ENCODE results near the gene NAPA.

NAPA gene

DNA sequence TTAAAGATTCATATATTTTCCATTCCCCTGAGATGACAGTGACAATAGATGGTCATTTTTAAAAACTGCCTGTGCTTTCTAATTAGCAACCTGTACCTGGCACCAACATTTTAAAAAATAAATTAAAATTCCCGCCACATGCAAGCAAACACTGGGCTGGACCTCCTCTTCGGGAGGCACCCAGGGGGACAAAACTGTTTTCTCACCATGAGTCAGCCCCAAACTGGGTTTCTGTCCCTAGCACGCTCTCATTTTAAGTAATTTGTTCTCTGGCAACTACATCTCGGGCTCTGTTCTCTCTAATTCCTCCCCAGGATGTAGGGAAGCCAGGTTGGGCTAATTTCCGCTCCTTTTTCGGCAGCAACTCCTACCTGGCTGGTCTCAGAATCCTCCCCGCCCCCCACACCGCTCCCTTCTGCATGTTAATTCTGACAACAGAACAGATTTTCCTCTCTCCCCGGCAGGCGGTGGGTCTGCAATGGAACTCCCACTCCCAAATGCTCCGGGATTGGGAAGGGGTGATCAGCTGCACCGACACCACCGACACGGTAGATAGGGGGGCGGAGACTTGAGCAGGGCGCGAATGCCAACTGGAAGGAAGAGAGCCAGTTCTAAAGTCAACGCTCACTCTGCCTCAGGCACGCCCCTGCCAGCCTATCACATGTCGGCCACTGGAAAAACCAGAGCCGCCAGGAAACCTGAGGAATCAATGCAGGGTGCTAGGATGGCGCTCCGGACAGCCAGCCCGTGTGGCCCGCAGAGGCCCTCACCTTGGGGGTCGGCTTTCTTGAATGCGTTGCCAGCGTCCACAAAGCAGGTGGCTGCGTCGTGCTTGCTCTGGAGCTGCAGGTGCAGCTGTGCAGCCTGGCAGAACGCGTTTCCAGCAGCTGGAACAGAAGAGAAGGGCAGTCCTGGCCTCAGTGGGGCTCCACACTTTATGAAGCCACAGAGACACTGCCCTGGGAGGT lies 14.7 kb downstream of the NAPA start:
- no peak for DNase-seq (ENCODE audit: low read depth)

DNA sequence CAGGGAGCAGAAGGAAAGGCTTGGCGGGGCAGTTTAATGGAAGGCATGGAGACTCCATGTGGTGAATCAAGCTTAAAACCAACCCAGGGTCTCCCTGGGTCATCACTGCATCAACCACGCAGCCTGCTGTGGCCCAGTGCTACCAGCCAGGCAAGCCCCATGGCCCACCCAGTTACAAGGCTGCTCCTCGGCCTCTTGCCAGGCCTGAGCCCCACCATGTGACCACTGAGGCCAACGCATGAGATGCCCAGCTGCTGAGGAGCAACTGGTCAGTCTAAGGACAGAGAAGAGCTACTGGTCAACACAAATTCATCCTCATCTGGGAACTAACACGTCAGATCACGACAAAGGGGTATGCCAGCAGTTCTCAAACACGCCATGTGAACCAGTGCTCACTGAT lies 15.5 kb downstream of the NAPA start:
- no peak for DNase-seq (ENCODE audit: low read depth)

DNA sequence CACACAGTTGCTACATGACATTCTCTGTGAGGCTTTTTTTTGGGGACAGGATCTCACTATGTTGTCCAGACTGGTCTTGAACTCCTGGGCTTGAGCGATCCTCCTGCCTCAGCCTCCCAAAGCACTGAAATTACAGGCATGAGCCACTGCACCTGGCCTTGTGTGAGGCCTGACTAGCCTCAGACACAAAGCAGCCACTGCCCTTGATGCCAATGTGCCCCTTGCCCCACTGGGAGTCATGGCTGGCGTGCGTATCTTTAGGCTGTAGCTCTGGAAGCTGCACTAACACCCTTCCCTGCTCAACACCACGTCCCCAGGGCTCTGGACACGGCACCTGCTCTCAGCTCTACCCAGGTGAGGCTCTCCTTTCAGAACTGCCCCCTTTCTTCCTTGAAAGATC lies 16.3 kb downstream of the NAPA start:
- no peak for DNase-seq (ENCODE audit: low read depth)

DNA sequence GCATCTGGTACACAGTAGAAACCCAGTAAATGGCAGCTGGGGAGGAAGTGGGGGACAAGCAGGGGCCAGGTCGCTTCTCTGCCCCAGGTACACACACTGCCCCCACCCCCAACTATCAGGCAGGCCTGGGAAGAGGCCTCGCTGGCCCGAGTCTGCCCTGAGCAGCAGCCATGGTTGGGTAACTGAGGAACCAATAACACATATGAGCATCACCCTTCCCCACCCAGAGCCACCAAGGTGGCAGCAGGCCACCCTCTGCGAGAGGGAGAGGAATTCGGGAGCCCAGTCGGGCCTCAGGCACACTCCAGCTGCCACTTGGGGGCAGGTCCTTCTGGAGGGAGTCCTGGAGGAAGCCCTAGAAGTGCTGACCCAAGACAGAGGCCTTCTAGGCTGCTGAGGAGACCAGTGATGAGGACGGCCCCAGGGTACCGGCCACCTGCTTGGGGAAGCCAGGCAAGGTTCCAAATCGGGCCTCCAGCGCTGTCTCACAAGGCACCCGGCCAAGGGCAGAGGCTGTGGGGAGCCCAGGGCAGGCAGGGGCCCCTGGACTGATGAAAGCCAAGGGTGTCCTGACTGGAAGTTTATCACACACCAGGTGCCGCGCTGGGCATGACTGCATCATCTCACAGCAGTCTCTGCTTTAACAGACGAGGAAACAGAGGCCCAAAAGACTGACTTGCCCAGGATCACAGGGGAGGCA lies 16.9 kb downstream of the NAPA start:
- no peak for DNase-seq (ENCODE audit: low read depth)

DNA sequence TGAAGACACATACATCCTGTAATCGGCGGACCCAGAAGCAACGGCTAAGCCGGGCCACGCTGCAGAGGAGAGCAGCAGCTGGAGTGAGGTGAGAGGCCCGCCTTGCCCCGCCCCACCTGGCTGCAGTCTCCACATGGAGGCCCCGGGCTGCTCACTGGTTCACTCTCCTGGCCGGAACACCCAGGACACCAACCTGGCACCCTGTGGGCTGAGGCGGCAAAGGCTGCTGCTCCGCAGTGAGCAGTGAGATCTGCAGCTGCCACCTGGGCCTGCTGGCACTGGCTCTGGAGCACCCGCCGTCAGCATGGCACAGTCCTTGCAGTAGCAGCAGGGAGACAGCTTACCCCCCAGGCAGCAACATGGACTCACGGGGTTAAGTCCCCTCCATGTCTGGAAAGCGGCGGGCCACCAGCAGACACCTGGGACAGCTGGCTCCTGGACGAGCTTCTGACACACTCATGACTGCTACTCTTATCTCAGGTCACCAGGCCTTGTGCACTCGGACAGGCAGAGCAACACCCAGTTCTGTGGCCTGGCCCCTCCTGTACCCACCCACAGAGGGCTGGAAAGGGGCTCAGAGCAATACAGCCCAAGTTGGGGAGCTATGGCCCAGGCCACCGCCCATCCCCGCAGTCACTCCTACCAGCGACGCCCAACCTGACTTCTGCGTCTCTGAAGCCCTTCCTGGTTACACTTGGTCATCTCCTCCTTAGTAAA lies 17.7 kb downstream of the NAPA start:
- DNase-seq (ENCODE audit: low read depth): no peak

DNA sequence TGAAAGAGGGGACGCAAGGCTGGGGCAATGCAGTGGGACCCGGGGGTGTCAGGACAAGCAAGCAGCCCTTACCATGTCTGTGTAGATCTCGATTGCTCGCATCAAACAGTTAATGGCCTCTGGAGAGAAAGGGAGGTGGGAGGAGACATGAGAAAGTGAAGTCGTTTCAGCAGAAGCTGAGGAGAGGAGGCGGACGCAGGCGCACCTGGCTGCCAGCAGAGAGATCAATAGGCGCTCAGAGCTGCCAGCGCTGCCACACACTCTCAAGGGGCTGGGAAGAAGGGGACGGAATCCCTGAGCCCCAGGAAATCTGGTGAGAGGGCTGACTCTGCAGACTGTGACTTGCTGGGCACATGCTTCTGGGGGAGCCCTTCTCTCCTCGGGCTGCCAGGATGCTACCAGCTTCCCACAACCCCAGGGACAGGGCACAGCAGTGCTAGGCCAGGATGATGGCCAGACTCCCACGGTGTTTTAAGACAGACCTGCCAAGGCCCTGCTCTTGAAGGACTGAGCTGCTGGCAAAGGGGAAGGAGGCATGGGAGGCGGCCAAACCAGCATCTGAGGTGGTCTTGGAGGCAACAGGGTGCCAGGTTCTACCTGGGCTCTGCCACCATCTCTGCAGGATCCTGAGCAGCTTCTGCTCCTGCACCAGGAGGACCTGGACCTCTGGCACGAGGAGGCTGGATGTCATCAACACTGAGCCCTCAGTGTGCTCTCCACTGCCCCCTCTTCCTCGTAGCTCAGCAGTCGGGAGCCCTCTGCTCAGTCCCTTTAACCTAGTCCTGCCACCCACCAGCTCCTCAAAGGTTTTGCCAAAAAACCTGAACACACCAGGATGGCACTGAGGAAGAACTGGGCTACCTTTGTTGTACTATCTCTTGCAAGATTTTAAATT lies 19.1 kb downstream of the NAPA start:
- no peak for DNase-seq (ENCODE audit: low read depth)

DNA sequence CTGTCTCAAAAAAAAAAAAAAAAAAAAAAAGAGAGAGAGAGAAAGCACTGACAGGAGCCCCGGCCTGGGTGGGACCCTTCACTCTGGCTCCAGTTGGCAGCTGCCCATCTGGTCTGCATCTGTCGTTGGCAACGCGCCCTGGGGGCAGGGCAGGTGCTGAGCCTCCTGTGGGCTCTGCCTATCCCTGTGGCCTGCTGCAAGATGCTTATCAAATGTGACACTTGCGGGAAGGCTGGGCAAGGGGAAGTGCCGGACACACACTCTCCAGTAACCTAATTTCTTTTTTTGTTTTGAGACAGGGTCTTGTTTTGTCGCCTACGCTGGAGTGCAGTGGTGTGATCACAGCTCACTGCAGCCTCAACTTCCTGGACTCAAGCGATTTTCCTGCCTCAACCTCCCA lies 20.1 kb downstream of the NAPA start:
- peak; percentile 55 for DNase-seq (ENCODE audit: low read depth)

DNA sequence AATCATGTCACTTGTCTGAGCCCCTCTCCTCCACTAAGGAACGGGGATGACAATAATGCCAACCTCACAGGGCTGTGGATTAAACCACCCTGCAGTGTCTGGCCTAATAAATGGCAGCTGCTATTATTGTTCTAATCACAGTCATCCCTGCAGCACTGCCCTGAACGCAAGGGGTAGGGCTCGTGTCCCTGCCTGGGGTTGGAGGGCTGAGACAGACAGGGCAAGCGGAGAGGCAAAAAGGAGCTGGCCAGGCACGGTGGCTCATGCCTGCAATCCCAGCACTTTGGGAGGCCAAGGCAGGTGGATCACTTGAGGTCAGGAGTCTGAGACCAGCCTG lies 20.7 kb downstream of the NAPA start:
- no peak for DNase-seq (ENCODE audit: low read depth)

DNA sequence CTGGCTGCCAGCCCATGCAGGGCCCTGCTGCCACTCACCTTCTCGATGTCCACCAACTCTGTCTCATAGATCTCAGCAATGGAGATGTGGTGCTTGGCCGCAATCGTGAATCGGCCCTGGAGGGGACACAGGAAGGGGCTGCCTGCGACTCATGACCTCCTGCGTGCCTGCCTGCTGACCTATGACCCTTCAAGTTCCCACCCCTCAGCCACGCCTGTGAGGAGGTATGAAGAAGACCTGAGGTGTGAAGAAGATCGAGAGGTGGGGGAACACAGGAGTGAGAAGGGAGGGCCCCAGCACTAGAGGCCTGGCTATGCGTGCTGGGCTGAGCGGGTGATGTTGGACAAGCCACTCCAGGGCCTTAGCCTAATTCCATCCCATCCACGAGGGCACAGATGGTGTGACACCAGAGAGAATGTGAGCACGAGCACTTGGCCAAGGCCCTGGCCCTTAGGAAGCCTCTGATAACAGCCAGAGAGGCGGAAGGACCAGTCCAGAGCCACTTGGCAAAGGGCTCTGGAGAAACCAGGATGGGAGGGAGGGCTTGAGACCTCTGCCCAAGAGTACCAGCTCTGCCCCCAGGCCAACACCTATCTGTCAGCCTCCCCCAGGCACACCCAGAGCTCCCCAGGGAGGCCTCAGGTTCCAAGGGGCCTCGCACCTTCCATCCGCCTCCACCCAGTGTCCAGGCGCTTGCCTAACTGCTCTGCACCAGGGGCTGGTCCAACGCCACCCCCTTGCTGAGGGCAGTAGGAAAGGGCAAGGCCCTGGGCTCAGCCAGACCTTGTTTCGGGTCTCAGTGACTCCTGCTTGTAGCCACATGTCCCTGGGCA lies 21.3 kb downstream of the NAPA start:
- DNase-seq (ENCODE audit: low read depth): no peak

DNA sequence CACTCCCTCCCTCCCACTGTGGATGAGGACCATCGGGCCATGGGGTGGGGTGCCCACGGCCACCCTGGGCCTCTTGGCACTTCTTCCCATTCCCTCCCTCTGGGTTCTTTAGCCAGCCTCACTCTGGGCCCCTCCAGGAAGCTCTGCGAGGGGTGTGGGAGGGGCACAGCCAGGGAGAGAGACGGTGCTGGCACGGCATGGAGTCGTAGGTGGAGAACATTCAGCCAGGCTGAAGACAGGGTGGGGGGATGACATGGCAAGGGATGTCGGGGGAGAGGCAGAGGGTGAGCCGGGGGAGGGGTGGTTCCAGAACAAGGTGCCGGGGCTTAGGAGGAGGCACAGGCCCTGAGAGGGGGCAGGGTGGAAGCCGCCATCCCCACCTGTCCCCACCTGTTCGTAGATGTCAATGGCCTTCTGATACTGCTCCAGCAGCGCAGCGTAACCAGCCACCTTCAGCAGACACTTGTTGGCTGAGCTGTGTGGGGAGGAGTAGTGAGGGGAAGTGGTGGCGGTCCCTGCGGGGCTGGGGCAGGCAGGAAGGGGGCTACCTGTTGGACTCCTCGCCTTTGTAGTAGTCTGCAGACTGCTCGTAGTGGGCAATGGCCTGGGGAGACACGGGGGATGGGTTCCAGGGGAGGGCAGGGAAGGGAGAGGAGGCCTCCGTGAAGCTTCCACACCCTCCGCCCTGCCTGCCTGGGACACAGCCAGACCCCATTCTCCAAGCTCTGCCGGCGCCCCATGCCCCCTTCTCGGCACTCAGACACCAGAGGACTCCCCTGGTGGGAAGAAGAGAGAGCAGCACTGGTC lies 22.1 kb downstream of the NAPA start:
- no peak for DNase-seq (ENCODE audit: low read depth)

DNA sequence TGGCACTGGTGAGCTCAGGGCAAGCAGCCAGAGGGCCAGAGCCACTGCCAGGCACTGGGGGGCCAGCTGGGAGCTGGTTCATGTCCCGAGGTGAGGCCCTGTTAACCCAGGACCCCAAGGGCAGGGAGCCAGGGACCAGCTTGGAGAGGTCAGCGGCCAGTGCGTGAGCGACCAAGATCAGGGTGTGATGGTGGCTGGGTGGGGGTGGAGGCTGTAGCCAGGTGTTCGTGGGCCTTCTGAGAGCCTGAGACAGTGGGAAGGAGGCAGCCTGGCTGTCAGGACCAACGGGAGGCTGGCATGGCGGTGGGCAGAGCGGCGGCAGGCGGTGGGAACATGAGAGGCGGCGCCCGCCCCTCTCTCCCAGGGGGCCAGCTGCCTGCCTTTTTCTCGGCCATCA lies 22.7 kb downstream of the NAPA start:
- no peak for DNase-seq (ENCODE audit: low read depth)

DNA sequence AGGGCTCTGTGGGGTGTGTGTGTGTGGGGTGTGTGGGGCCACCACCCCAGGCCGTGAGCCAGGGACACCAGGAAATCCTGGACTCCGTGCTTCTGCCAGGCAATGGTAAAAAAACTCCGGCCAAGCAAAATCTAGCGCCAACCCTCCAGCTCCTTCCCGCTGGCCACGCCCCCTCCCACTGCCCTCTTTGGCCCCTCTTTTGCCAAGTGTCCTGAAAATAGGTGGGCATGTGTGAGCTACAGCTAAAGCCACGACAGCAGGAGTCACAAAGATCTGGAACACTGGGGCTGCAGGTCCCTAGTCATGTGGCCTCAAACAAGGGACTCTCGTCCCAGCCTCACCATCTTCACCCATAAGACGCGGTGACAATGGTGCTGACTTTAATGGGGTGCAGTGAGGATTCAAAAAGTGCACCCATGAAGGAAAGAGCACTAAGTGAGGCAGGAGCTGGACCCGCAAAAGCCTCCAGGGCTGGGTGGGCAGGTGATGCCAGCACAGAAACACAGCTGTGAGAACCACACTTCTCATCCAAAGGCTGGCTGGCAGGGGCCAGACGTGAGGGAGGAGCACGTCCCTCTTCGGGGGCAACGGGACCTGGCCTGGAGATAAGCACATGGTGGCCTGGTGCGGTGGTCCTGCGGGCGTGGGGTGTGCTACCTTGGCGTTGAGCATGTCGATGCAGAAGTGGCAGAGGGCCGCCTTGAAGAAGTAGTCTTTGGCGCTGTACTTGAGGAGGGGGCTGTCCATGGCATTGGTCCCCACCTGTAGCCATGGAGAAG lies 23.3 kb downstream of the NAPA start:
- DNase-seq (ENCODE audit: low read depth): no peak

DNA sequence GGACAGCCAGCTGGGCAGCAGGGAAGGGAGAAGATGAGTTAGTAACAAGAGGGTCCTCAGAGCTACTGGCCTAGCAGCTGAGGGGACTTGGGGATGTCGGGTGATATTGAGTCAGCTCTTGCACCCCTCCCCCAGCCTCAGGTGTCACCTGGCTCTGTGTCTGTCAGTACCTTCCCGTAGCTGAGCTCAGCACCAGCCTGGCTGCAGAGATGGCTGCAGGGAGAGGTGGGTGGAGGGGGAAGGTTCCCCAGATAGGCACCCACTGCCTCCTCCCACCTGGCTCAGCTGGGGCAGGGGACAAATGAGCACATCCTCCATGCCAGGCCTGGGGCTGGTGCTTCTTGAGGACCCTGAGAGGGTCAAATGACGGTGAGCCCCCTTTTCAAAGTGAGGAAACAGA lies 24.0 kb downstream of the NAPA start:
- no peak for DNase-seq (ENCODE audit: low read depth)

DNA sequence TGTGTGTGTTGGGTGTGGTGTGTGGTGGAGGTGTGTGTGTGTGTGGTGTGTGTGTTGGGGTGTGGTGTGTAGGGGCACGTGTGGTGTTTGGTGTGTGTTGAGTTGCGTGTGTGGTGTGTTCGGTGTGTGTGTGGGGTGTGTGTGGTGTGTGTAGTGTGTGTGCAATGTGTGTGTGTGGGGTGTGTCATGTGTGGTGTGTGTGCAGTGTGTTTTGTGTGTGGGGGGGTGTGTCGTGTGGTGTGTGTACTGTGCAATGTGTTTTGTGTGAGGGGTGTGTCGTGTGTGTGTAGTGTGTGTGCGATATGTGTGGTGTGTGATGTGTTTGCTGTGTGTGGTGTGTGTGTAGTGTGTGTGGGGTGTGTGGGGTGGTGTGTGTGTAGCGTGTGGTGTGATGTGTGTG lies 24.8 kb downstream of the NAPA start:
- DNase-seq (ENCODE audit: low read depth): no peak

DNA sequence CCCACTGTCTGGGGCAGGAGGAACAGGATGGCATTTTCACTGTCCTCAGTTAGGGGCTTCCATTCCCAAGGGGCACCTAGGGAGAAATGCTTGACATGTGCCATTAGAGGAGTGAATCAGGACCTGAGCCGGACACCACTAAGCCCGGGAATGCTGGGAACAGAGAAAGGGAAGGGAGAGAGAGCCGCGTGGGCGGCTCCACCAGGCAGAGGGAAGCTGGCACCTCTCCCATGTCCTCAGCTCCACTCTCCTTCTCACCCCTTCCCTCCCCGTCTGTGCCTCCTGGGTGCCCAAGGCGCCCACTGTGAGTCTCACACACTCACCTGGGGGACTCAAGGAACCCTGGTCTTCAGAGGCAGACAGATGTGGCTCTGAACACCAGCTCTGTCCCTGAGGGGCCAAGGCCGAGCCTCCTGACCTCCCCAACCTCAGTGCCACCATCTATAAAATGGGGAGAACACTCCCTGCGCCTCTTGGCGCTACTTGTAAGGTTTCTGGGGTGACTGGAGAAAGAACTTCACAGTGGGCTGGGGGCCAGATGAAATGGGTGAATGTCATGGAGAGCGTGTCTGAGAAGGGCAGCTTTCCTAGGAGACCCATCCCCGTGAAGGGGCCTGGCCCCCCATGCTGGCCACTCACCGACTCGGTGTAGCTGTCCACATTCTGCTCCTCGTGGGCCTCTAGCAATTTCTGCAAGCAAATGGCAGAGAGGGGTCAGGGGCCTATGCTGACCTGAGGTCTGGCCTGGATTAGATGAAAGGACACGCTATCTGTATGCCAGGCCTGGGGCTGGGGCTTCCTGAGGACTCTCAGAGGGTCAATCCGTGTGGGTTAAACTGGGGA lies 25.6 kb downstream of the NAPA start:
- no peak for DNase-seq (ENCODE audit: low read depth)

DNA sequence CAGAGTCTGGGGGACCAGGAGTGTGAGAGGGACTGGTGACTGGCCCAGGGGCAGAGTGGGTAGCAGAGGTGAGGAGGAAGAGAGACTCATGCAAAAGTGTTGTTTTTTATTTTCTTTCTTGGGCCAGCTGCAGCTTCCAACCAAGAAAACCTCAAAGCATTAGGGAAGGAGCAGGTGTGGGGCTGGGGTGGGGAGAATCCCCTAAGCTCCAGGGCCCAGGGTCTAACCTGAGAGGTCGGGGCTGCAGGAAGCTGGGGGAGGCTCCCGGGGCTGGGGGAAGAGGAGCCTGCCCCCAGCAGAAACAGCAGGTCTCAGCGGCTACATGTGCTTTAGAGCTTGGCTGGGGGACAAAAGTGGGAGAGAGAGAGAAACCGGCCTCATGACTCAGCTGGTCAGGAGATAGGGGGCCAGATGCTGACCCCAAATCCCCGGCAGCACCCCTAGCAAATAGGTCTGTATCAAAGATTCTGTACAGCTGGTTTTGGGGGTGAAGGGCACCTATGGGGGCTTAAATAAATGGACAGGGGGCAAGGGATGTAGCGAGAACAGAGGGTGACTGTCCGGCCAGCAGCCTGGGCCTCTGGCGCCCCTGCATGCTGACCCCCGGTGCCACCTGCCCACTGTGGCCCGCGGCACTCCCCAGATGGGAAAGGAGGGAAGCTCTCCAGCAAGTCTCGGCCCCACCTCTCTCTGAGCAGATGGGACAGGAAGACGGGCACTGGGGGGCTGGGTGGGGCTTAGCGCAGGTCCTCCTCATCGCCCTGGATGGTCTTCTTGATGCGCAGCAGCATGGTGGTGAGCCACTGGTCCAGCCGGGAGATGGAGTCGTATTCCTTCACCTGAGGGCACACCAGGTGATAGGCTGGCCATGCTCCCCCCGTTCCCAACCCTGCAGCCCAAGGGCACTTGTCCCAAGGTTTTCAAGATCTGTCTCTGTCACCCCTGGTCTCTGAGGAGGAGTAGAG lies 27.0 kb downstream of the NAPA start:
- no peak for DNase-seq (ENCODE audit: low read depth)

DNA sequence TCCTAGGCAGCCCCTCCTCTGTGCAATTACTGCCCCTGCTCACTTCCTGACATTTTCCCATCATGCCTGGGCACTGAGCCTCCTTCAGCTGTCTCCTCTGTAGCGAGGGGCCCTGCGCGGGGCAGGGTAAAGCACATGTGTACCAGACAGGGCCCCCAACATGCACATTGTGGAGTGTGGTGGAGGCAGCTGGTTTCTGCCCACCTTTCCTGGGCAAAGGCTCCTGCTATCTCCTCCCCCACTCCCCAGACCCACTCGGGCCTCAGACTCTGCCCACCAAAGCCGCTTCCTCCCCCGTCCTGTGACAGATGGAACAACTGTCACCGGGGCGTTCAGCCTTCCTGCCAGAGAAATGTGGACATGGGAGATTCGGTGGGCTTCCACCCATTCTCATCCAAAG lies 28.0 kb downstream of the NAPA start:
- peak; percentile 82 for DNase-seq (ENCODE audit: low read depth)

Data from CMK (cell line).